NCI-H226 (cell line): Measurements from ENCODE around the gene PLEKHO2.
"Not testable (repeated sequence)": the region's sequence is repeated elsewhere in the genome, so short reads cannot be mapped to it uniquely, and the experiment has no call there.

ENCODE experiments used
- DNase-seq: peaks from one replicate; pipeline ENCODE4 v3.0.0-alpha.2; 2015

Gene PLEKHO2

GRCh38 chr15:64841344-64842095, at the start of gene PLEKHO2:
Gene PLEKHO2, plus strand, starts transcription at chr15:64841915. Its CDS starts 102 bp downstream, at chr15:64842017.
- DNase-seq: peak; percentile 96

GRCh38 chr15:64792282-64792681, 49.4 kb upstream of the PLEKHO2 start:
- no peak for DNase-seq

- not testable (repeated sequence) for DNase-seq
Observed at GRCh38 chr15:64795299-64795698, 46.4 kb upstream of the PLEKHO2 start.

- not testable (repeated sequence) for DNase-seq
Observed at GRCh38 chr15:64795921-64796320, 45.8 kb upstream of the PLEKHO2 start.

GRCh38 chr15:64798905-64799304, 42.8 kb upstream of the PLEKHO2 start:
- not testable (repeated sequence) for DNase-seq

GRCh38 chr15:64800476-64800875, 41.2 kb upstream of the PLEKHO2 start:
- no peak for DNase-seq

GRCh38 chr15:64803526-64803925, 38.2 kb upstream of the PLEKHO2 start:
- no peak for DNase-seq

GRCh38 chr15:64804619-64805018, 37.1 kb upstream of the PLEKHO2 start:
- DNase-seq: no peak

- no peak for DNase-seq
Observed at GRCh38 chr15:64806509-64806908, 35.2 kb upstream of the PLEKHO2 start.

GRCh38 chr15:64807051-64807749, 34.5 kb upstream of the PLEKHO2 start:
- no peak for DNase-seq

GRCh38 chr15:64807751-64808222, 33.9 kb upstream of the PLEKHO2 start:
- no peak for DNase-seq

GRCh38 chr15:64808785-64809453, 32.8 kb upstream of the PLEKHO2 start:
- DNase-seq: no peak

- peak; percentile 66 for DNase-seq
Observed at GRCh38 chr15:64809649-64810496, 31.8 kb upstream of the PLEKHO2 start.

- DNase-seq: no peak
Observed at GRCh38 chr15:64810497-64811326, 31.0 kb upstream of the PLEKHO2 start.

- no peak for DNase-seq
Observed at GRCh38 chr15:64813075-64813474, 28.6 kb upstream of the PLEKHO2 start.

- DNase-seq: not testable (repeated sequence)
Observed at GRCh38 chr15:64814283-64814682, 27.4 kb upstream of the PLEKHO2 start.

GRCh38 chr15:64814965-64815364, 26.8 kb upstream of the PLEKHO2 start:
- not testable (repeated sequence) for DNase-seq

GRCh38 chr15:64816452-64816851, 25.3 kb upstream of the PLEKHO2 start:
- DNase-seq: no peak

GRCh38 chr15:64824929-64825430, 16.7 kb upstream of the PLEKHO2 start:
- DNase-seq: no peak

GRCh38 chr15:64825431-64826294, 16.1 kb upstream of the PLEKHO2 start, which contains the start of gene PIF1:
Gene PIF1, minus strand, starts transcription at chr15:64825647. Its CDS starts 1,312 bp downstream, at chr15:64824335.
- DNase-seq: peak; percentile 98
